HCT116 (cell line): Measurements from ENCODE around the gene PCARE. TPM values are rescaled to one million over a fixed set of nuclear protein-coding genes. Genes with fewer than 3 reads are reported as not detected.

Experiments
- ATAC-seq: fragments of 200-7000 bp; cut with Tn5 transposase; 2 replicates; pipeline ENCODE4 v1.9.1; 2020; ENCODE audit warnings: mild to moderate bottlenecking, moderate library complexity
- BruUV-seq: library from RNA; stranded (reverse); fragments of 400-500 nt; replicated peaks from 2 replicates; lab custom pipeline; 2021; lab: Mats Ljungman, UMichigan
- CTCF ChIA-PET: fragments of 300-600 bp; sonication (Branson Sonifier 250); formaldehyde crosslinking; loops from one replicate; lab custom pipeline; 2021; ENCODE audit warnings: antibody characterized with exemption; lab: Charles Lee
- POLR2A ChIA-PET: fragments of 300-600, 350-600 bp; sonication (Branson Sonifier 250); formaldehyde crosslinking; loops from one replicate; lab custom pipeline; 2021; ENCODE audit warnings: antibody characterized with exemption; lab: Charles Lee
- RAD21 ChIA-PET, 2 experiments: fragments of 300-600 bp; sonication (Branson Sonifier 250); formaldehyde crosslinking; loops; one replicate each; lab custom pipeline; 2023; ENCODE audit warnings: low total read pairs in 2 of 2; ENCODE audit not compliant: uncharacterized antibody in 2 of 2, unreplicated experiment in 2 of 2, low non-redundant PET in 1 of 2; lab: Charles Lee
- DNase-seq: peaks from one replicate; pipeline ENCODE4 v3.0.0-alpha.2; 2010; ENCODE audit warnings: low read depth, low spot score
- H2AFZ ChIP-seq: fragments of 200-600 bp; shearing (Covaris generic), sonication (generic); 2 replicates; pipeline ENCODE4 v1.6.1; 2017; ENCODE audit warnings: low read depth, mixed run types, mixed read lengths, antibody characterized with exemption, low read length; ENCODE audit not compliant: poor library complexity, severe bottlenecking
- H3K27ac ChIP-seq: 2 replicates; pipeline ENCODE4 v1.5.1; 2012; ENCODE audit warnings: low read depth, low read length
- H3K27me3 ChIP-seq: fragments of 200-600 bp; sonication (generic); 2 replicates; pipeline ENCODE4 v1.6.1; 2016; ENCODE audit warnings: mixed run types, low read length, mixed read lengths; ENCODE audit not compliant: insufficient read depth
- H3K36me3 ChIP-seq, 2 experiments: fragments of 200-500 bp in 1 of 2; fragments of 200-600 bp in 1 of 2; sonication (Bioruptor generic) in 1 of 2; sonication (generic) in 1 of 2; 2 replicates each; pipeline versions ENCODE4 v1.5.1 to v1.6.1; 2014 to 2016; ENCODE audit warnings: low read length in 2 of 2, inconsistent platforms in 1 of 2, mixed read lengths in 1 of 2, mixed run types in 1 of 2; ENCODE audit not compliant: insufficient read depth in 2 of 2, control insufficient read depth in 1 of 2
- H3K4me1 ChIP-seq, 2 experiments: fragments of 200-600 bp in 1 of 2; sonication (generic) in 1 of 2; 2 replicates each; pipeline versions ENCODE4 v1.5.1 to v1.6.1; 2012 to 2017; ENCODE audit warnings: low read length in 2 of 2, inconsistent platforms in 1 of 2, mild to moderate bottlenecking in 1 of 2, mixed read lengths in 1 of 2, mixed run types in 1 of 2, moderate library complexity in 1 of 2; ENCODE audit not compliant: insufficient read depth in 2 of 2, control insufficient read depth in 1 of 2
- H3K4me2 ChIP-seq: fragments of 200-600 bp; sonication (generic); 2 replicates; pipeline ENCODE4 v1.6.1; 2017; ENCODE audit warnings: mixed run types, low read length, mixed read lengths
- H3K4me3 ChIP-seq, 2 experiments: fragments of 200-600 bp in 1 of 2; sonication (generic) in 1 of 2; replicated peaks in 1 of 2; 2 replicates each; pipeline ENCODE4 v1.5.1; 2011 to 2016; ENCODE audit warnings: low read length in 2 of 2, control low read depth in 1 of 2, low read depth in 1 of 2, mild to moderate bottlenecking in 1 of 2, mixed read lengths in 1 of 2, mixed run types in 1 of 2
- H3K79me2 ChIP-seq: fragments of 200-600 bp; sonication (generic); 2 replicates; pipeline ENCODE4 v1.6.1; 2017; ENCODE audit warnings: mild to moderate bottlenecking, mixed run types, low read length, moderate library complexity, mixed read lengths; ENCODE audit not compliant: insufficient read depth
- H3K9ac ChIP-seq: fragments of 200-600 bp; sonication (generic); 2 replicates; pipeline ENCODE4 v1.6.1; 2016; ENCODE audit warnings: low read length, mixed read lengths
- H3K9me2 ChIP-seq: fragments of 200-600 bp; sonication (generic), shearing (Covaris generic); 2 replicates; pipeline ENCODE4 v1.6.1; 2017; ENCODE audit warnings: mixed run types, mild to moderate bottlenecking, moderate library complexity; ENCODE audit not compliant: insufficient read depth
- H3K9me3 ChIP-seq, 2 experiments: fragments of 200-500 bp in 1 of 2; fragments of 200-600 bp in 1 of 2; sonication (Bioruptor generic) in 1 of 2; sonication (generic) in 1 of 2; 2 replicates each; pipeline ENCODE4 v1.6.1; 2014 to 2017; ENCODE audit warnings: low read length in 2 of 2, mixed read lengths in 2 of 2, inconsistent platforms in 1 of 2, low read depth in 1 of 2, mild to moderate bottlenecking in 1 of 2, mixed run types in 1 of 2, moderate library complexity in 1 of 2; ENCODE audit not compliant: control insufficient read depth in 1 of 2, insufficient read depth in 1 of 2
- H4K20me1 ChIP-seq: fragments of 200-600 bp; sonication (generic), shearing (Covaris generic); 2 replicates; pipeline ENCODE4 v1.6.1; 2017; ENCODE audit warnings: mixed run types, mild to moderate bottlenecking, moderate library complexity; ENCODE audit not compliant: insufficient read depth
- ATF3 ChIP-seq: IDR thresholded peaks from 2 replicates; pipeline ENCODE4 v1.6.1; 2012
- CBX3 ChIP-seq: IDR thresholded peaks from 2 replicates; pipeline ENCODE4 v1.6.1; 2012; ENCODE audit warnings: low read depth
- CEBPB ChIP-seq: IDR thresholded peaks from 2 replicates; pipeline ENCODE4 v1.6.1; 2012; ENCODE audit warnings: low read depth
- CTCF ChIP-seq, 3 experiments: fragments of 200-600 bp in 1 of 3; sonication (generic) in 1 of 3; IDR thresholded peaks in 2 of 3; conservative IDR thresholded peaks in 1 of 3; 2 replicates each; pipeline ENCODE4 v1.5.1; 2012 to 2017; ENCODE audit warnings: low read depth in 2 of 3, low read length in 2 of 3, antibody characterized with exemption in 1 of 3, borderline replicate concordance in 1 of 3, control low read depth in 1 of 3, mild to moderate bottlenecking in 1 of 3, mixed read lengths in 1 of 3, mixed run types in 1 of 3, moderate library complexity in 1 of 3; ENCODE audit not compliant: insufficient read depth in 1 of 3
- EGR1 ChIP-seq: IDR thresholded peaks from 2 replicates; pipeline ENCODE4 v1.6.1; 2012; ENCODE audit warnings: low read depth
- EZH2 ChIP-seq: fragments of 200-600 bp; sonication (generic); IDR thresholded peaks from 2 replicates; pipeline ENCODE4 v1.6.1; 2017; ENCODE audit warnings: antibody characterized with exemption, mixed run types
- EZH2phosphoT487 ChIP-seq: fragments of 200-600 bp; IDR thresholded peaks from 2 replicates; pipeline ENCODE4 v1.6.1; 2018; ENCODE audit warnings: antibody characterized with exemption, borderline replicate concordance
- JUND ChIP-seq: IDR thresholded peaks from 2 replicates; pipeline ENCODE4 v1.6.1; 2012
- MAX ChIP-seq: IDR thresholded peaks from 2 replicates; pipeline ENCODE4 v1.6.1; 2012
- POLR2A ChIP-seq: IDR thresholded peaks from 2 replicates; pipeline ENCODE4 v1.7.0; 2011; ENCODE audit warnings: borderline replicate concordance; ENCODE audit not compliant: insufficient read depth, insufficient read length; ENCODE audit errors: extremely low read depth
- POLR2AphosphoS5 ChIP-seq: IDR thresholded peaks from 2 replicates; pipeline ENCODE4 v1.6.1; 2011; ENCODE audit warnings: mild to moderate bottlenecking, low read depth, low read length, moderate library complexity
- RAD21 ChIP-seq: IDR thresholded peaks from 2 replicates; pipeline ENCODE4 v1.6.1; 2012; ENCODE audit warnings: low read depth, mild to moderate bottlenecking
- SIN3A ChIP-seq: IDR thresholded peaks from 2 replicates; pipeline ENCODE4 v1.6.1; 2012; ENCODE audit warnings: low read depth
- SP1 ChIP-seq: IDR thresholded peaks from 2 replicates; pipeline ENCODE4 v1.6.1; 2012; ENCODE audit warnings: low read depth
- SRF ChIP-seq: IDR thresholded peaks from 2 replicates; pipeline ENCODE4 v1.6.1; 2012; ENCODE audit warnings: low read depth
- TCF7L2 ChIP-seq: IDR thresholded peaks from 2 replicates; pipeline ENCODE4 v1.7.0; 2011; ENCODE audit warnings: borderline replicate concordance, inconsistent platforms; ENCODE audit not compliant: insufficient read depth, insufficient read length; ENCODE audit errors: extremely low read depth
- intact Hi-C: fragments of 100-400 bp; cut with micrococcal nuclease; formaldehyde crosslinking; loops from 2 replicates; pipeline ENCODE4 v1.10.0; 2022
- total RNA-seq: library from RNA; stranded (reverse); gene quantifications from one replicate; pipeline ENCODE4 v1.2.1, GENCODE V29; 2021; ENCODE audit not compliant: unreplicated experiment

PCARE gene
- total RNA-seq, 1 experiment from 2014 or later: not detected

- POLR2A ChIA-PET: no interaction called here
- CTCF ChIA-PET: no interaction called here
- Histone ChIP-seq H2AFZ (no peak overlapping the region), H3K79me2 (no peaks in the 10 kb centered on the region), H3K27ac (no peak overlapping the region), H3K9me2 (no peaks in the 10 kb centered on the region), H3K9ac (no peak overlapping the region), H3K36me3 (no peaks in the 10 kb centered on the region), H4K20me1 (no peaks in the 10 kb centered on the region), H3K9me3 (no peaks in the 10 kb centered on the region), H3K27me3 (no peaks in the 10 kb centered on the region), H3K4me3 (no peak overlapping the region), H3K4me1 (no peaks in the 10 kb centered on the region), H3K4me2 (no peak overlapping the region)
- intact Hi-C loops: no loop called here
- TF ChIP-seq EZH2: no peak
- no peak for TF ChIP-seq CBX3
- TF ChIP-seq RAD21: no peak
- TF ChIP-seq POLR2A: no peak
- no peak for TF ChIP-seq CTCF (IDR thresholded peaks at IDR 0.05 in 2 of 3, conservative IDR thresholded peaks at IDR 0.05 in 1 of 3; ENCODE audit: borderline replicate concordance in 1 of 3, insufficient read depth in 1 of 3, low read depth in 2 of 3, low read length in 2 of 3)
- TF ChIP-seq SIN3A: no peak
- TF ChIP-seq EZH2phosphoT487: no peak
- no peak for TF ChIP-seq TCF7L2
- TF ChIP-seq JUND: no peak
- no peak for TF ChIP-seq CEBPB
- TF ChIP-seq MAX: no peak
- TF ChIP-seq EGR1: no peak
- TF ChIP-seq SP1: no peak
- no peak for TF ChIP-seq POLR2AphosphoS5
- no peak for TF ChIP-seq SRF
- no peak for TF ChIP-seq ATF3
- DNase-seq: no peak
- no peak for ATAC-seq
- no TSS peak for BruUV-seq
- RAD21 ChIA-PET: no interaction called here
These were observed 61.1 kb downstream of the PCARE start for GRCh38 chr2:29013057-29013780.
